HG03196 (cell line): ENCODE data around the gene ADD1.

Experiments
- ATAC-seq: cut with Tn5 transposase; IDR thresholded peaks from one replicate; pipeline ENCODE4 v1.9.1; 2021; ENCODE audit not compliant: unreplicated experiment

ADD1 gene

DNA sequence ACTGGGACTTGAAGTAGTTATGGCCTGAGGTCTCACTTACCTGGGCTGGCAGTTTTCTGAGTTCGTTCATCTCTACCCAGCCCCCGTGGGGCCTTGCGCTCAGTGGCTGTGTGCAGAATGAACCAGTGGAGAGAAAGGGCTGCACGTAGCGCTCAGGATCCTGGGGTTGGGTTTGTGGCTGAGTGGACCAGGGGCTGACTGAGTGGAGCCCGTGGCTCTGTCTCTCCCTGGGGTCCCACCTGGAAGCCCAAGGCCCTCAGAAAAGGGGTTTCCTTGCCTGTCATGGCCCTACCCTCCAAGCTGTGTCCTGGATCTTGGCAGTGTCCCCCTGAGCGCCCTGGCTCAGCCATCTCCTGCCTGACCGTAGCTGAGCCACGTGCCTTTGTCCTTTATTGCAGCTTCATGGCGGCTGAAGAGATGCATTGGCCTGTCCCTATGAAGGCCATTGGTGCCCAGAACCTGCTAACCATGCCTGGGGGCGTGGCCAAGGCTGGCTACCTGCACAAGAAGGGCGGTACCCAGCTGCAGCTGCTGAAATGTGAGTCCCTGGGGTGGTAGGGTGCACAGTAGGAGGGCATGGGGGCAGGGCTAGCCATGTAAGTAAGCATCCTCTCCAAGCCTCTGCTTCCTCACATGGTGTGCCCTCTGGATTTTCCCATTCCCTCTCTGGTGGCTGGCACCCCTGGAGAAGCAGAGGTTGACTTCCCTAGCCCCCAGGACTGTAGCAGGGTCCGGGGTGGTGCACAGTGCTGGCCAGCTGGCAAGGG, 23.2 kb upstream of the ADD1 start:
- no peak for ATAC-seq

GRCh38 chr4:2822461-2823300, 21.0 kb upstream of the ADD1 start:
- no peak for ATAC-seq

GRCh38 chr4:2823301-2823670, 20.4 kb upstream of the ADD1 start:
- ATAC-seq: no peak

GRCh38 chr4:2823671-2824328, 19.8 kb upstream of the ADD1 start:
- no peak for ATAC-seq

DNA sequence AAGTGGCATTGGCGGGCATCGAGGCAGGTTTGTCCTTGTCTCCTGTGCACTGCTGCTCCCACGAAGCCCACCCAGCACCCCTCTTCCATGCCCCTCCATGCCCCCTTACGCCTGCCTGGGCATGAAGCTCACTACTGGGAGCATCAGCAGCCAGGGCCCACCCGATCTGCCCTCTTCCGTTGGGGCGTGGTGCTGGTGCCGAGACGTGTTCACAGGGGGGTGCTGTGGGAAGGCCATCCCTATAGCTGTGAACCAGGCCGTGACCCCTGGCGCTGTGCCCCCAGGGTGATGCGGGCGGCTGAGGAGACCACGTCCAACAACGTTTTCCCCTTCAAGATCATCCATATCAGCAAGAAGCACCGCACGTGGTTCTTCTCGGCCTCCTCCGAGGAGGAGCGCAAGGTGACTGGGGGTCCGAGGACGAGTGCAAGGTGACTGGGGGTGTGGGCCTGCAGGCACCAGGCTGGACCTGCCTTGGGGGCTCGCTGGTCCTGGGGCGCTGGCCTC, 19.3 kb upstream of the ADD1 start:
- ATAC-seq: no peak

- ATAC-seq: no peak
These were observed 18.7 kb upstream of the ADD1 start for GRCh38 chr4:2824836-2825381.

DNA sequence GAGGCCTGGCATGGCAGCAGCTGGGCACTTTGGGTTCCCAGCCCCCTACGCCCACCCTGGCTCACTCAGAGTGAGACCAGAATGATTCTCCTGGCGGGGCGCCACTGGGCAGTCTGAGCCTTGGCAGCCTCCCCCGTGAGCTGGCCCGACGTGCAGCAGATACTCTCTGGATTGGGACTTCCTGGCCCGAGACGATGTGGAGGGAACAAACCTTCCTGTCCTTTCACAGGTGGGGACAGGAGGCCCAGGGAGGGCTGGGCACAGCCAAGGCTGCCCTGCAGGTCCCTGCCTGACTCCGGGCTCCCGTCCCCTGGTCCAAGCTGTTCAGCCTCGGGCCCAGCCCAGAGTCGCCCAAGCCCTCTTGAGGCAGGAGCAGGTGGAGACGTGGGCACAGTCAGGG, 17.9 kb upstream of the ADD1 start:
- no peak for ATAC-seq

DNA sequence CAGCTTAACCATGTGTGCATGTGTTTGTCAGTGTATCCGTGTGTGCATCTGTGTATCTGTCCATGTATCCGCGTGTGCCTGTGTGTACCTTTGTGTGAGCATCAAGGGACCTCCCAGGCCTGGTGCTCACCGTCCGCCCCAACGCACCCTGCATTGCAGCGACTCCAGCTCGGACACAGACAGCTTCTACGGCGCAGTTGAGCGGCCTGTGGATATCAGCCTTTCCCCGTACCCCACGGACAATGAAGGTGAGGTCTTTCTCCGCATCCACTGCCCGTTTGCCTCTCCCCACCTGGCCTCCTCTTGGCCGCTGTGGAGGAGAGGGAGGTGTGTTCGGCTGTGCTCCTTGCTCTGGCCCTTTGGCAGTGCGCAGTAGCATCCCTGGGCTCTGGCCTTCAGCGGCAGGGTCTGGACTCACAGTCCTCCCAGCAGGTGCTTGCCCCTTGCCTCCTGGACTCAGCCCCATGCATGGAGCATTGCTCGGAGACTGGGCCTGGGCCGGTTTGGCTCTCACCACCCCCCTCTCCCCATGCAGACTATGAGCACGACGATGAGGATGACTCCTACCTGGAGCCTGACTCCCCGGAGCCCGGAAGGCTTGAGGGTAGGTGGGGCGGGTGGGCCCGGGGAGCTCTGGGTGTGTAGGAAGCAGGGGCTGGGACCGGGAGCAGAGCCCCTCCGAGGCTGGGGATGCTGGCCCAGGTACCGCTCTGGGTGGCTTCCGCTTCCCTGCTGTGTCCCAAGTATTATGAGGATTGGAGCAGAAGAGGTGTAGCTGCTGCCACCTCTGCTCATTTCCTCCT, 16.4 kb upstream of the ADD1 start:
- ATAC-seq: no peak

- no peak for ATAC-seq
These were observed 15.5 kb upstream of the ADD1 start for GRCh38 chr4:2827874-2828751.

GRCh38 chr4:2828758-2829181, 14.9 kb upstream of the ADD1 start:
- no peak for ATAC-seq

- ATAC-seq: no peak
These were observed 14.2 kb upstream of the ADD1 start for GRCh38 chr4:2829321-2829932.

DNA sequence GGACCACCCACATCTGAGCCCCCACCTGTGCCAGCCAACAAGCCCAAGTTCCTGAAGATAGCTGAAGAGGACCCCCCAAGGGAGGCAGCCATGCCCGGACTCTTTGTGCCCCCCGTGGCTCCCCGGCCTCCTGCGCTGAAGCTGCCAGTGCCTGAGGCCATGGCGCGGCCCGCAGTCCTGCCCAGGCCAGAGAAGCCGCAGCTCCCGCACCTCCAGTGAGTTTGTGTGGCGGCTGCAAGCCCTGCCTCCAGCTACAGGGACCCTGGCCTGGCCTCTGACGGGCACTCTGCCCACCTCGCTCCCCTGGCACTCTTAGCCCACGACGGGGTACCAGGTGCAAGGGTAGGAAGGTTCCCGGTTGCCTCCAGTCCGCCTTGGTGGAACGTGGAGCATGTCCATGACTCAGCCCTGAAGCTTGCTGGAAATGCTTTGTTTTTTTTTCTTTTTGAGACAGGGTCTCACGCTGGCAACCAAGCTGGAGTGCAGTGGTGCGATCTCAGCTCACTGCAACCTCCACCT, 13.7 kb upstream of the ADD1 start:
- no peak for ATAC-seq

GRCh38 chr4:2830632-2831610, 12.7 kb upstream of the ADD1 start:
- no peak for ATAC-seq

DNA sequence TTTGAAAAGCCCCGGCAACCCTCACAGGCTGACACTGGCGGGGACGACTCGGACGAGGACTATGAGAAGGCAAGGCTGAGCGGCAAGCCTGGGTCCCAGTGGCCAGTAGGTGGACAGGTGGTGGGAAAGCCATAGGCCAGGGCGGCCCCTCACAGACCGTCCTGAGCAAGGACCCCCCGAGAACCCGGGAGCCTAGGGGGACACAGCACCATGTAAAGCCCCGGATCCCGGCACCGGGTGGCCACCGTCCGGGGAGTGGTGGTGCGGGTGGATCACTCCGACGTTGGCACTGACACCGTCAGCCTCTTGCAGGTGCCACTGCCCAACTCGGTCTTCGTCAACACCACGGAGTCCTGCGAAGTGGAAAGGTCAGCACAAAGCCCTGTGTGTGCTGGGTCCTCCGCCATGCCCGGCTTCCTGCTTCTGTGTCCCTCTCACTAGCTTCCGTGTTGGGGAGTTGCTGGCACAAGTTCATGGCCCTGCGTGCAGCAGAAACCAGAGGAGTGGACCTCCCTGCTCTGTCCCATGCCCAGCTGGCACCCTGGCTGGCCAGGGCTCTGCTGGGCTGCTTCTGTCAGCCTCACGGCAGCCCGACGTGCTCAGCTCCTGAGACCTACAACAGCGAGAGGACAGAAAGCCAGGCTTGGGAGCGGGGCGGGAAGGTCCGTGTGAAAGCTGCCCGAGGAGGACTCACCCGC, 11.9 kb upstream of the ADD1 start:
- ATAC-seq: no peak

DNA sequence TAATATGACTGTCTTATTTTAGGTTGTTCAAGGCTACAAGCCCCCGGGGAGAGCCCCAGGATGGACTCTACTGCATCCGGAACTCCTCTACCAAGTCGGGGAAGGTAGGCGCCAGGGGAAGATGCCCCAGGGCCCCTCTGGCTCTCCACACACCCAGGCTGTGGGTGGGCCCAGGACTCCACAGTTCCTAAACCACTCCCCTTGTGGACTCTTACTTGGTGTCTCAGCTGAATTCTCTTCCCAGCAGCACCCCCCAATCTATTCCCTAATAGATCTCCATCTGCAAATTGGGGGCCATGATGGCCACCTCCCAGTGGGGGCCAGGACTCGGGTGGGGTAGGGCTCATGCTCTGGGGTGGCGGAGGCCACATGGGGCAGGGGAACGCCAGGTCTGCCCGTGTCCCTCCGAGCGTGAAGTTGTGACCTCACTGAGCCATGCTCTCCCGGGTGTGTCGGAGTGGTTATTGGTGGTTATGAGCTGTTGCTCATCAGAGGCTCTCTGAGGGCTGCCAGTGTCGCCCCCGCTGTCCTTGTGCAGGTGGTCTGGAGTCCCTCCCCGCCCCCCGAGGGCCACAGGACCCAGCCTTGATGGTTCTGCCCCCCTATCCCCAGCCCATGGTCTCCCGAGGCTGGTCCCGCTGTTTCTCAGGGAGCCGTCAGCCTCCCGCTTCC, 11.2 kb upstream of the ADD1 start:
- ATAC-seq: peak; percentile 54

GRCh38 chr4:2832981-2833670, 10.5 kb upstream of the ADD1 start:
- no peak for ATAC-seq
